OCI-LY7 (cell line): ENCODE results near the gene KISS1R. TPM values are rescaled to one million over a fixed set of nuclear protein-coding genes. Genes with fewer than 3 reads are reported as not detected.

ENCODE experiments used
- BruUV-seq: library from RNA; stranded (reverse); fragments of 400-500 nt; replicated peaks from 2 replicates; lab custom pipeline; 2021; lab: Mats Ljungman, UMichigan
- CTCF ChIA-PET: fragments of 300-600 bp; sonication (Branson Sonifier 250); formaldehyde crosslinking; loops from one replicate; lab custom pipeline; 2022; ENCODE audit warnings: antibody characterized with exemption; ENCODE audit not compliant: unreplicated experiment; lab: Charles Lee
- POLR2A ChIA-PET: fragments of 300-600 bp; sonication (Branson Sonifier 250); formaldehyde crosslinking; loops from one replicate; lab custom pipeline; 2022; ENCODE audit warnings: antibody characterized with exemption; lab: Charles Lee
- DNase-seq: peaks from one replicate; pipeline ENCODE4 v3.0.0-alpha.2; 2015; ENCODE audit warnings: low spot score
- H2AFZ ChIP-seq: fragments of 200-600 bp; sonication (generic), shearing (Covaris generic); 2 replicates; pipeline ENCODE4 v1.6.1; 2014; ENCODE audit warnings: mild to moderate bottlenecking, antibody characterized with exemption, low read length, moderate library complexity
- H3K27ac ChIP-seq: fragments of 200-600 bp; sonication (generic); 2 replicates; pipeline ENCODE4 v1.5.1; 2014; ENCODE audit warnings: mixed run types, low read depth, mild to moderate bottlenecking, moderate library complexity, low read length, inconsistent platforms; ENCODE audit not compliant: poor library complexity, severe bottlenecking
- H3K36me3 ChIP-seq: fragments of 200-600 bp; sonication (generic); 2 replicates; pipeline ENCODE4 v1.6.1; 2014; ENCODE audit warnings: mild to moderate bottlenecking, antibody characterized with exemption, low read length, moderate library complexity, mixed read lengths; ENCODE audit not compliant: insufficient read depth
- H3K4me1 ChIP-seq: fragments of 200-600 bp; sonication (generic); 2 replicates; pipeline ENCODE4 v1.5.1; 2014; ENCODE audit warnings: mild to moderate bottlenecking, low read length; ENCODE audit not compliant: insufficient read depth, poor library complexity, severe bottlenecking
- H3K4me2 ChIP-seq: fragments of 200-600 bp; sonication (generic); 2 replicates; pipeline ENCODE4 v1.6.1; 2014; ENCODE audit warnings: mild to moderate bottlenecking, low read length
- H3K4me3 ChIP-seq: fragments of 200-600 bp; sonication (generic); 2 replicates; pipeline ENCODE4 v1.5.1; 2014; ENCODE audit warnings: mild to moderate bottlenecking, low read depth, low read length; ENCODE audit not compliant: poor library complexity, severe bottlenecking
- H3K79me2 ChIP-seq: fragments of 200-600 bp; sonication (generic); 2 replicates; pipeline ENCODE4 v1.6.1; 2016; ENCODE audit warnings: low read depth, mild to moderate bottlenecking, low read length, moderate library complexity, mixed read lengths; ENCODE audit not compliant: insufficient read depth
- H3K9me2 ChIP-seq: fragments of 200-600 bp; sonication (generic); 2 replicates; pipeline ENCODE4 v1.6.1; 2016; ENCODE audit warnings: mild to moderate bottlenecking, low read length, mixed read lengths; ENCODE audit not compliant: insufficient read depth
- H3K9me3 ChIP-seq: fragments of 200-600 bp; sonication (generic); 2 replicates; pipeline ENCODE4 v1.6.1; 2014; ENCODE audit warnings: mild to moderate bottlenecking, mixed run types, low read length, mixed read lengths
- H4K20me1 ChIP-seq: fragments of 200-600 bp; sonication (generic); 2 replicates; pipeline ENCODE4 v1.6.1; 2014; ENCODE audit warnings: mild to moderate bottlenecking, antibody characterized with exemption, low read length, moderate library complexity, mixed read lengths; ENCODE audit not compliant: insufficient read depth
- CTCF ChIP-seq: fragments of 200-600 bp; sonication (generic); conservative IDR thresholded peaks from 2 replicates; pipeline ENCODE4 v1.5.1; 2014; ENCODE audit warnings: mild to moderate bottlenecking, antibody characterized with exemption, low read length, moderate library complexity, mixed read lengths
- EZH2phosphoT487 ChIP-seq: fragments of 200-600 bp; sonication (generic); IDR thresholded peaks from 2 replicates; pipeline ENCODE4 v1.6.1; 2018; ENCODE audit warnings: low read depth, borderline replicate concordance, mild to moderate bottlenecking, mixed run types, antibody characterized with exemption, low read length, moderate library complexity, mixed read lengths
- intact Hi-C: fragments of 100-400 bp; cut with micrococcal nuclease; formaldehyde crosslinking; loops from one replicate; pipeline ENCODE4 v1.10.0; 2022; ENCODE audit not compliant: unreplicated experiment
- total RNA-seq, 2 experiments: library from RNA; depleted of rRNA in 1 of 2; stranded (reverse); fragments of >200 nt in 1 of 2; shearing (Covaris generic) in 1 of 2; gene quantifications; 2 replicates each; pipeline ENCODE4 v1.2.3, GENCODE V29; 2014 to 2022

Gene KISS1R
- total RNA-seq, 2 experiments from 2014 or later: not detected

GRCh38 chr19:892894-893689 is 24.0 kb upstream of the KISS1R start, which contains the start of the genes MED16 and RNU6-9:
Gene MED16 (minus strand): TSS chr19:893187. CDS start chr19:891131, 2,056 bp downstream.
Gene RNU6-9 (plus strand): TSS chr19:893484.
- H3K4me1 ChIP-seq: peaks cover 5% of the 10 kb centered on the region
- peaks cover 5% of the 10 kb centered on the region; the same call in 1 of the 2 replicates for H3K36me3 ChIP-seq
- H3K79me2 ChIP-seq: 0 out of 2 replicates have a peak, but pooled peaks cover 5% of the 10 kb centered on the region
- H3K27ac ChIP-seq: peak within 1 kb of the TSS; percentile 43
- H2AFZ ChIP-seq: peak within 1 kb of the TSS; percentile 84; the same call in 1 of the 2 replicates
- intact Hi-C loops: loop anchor here (1.0 to 2.0 kb wide), 3 partner anchors 14 to 31 kb away; no protein-coding TSS in a partner anchor
- BruUV-seq: no TSS peak
- ChIA-PET POLR2A (interaction anchor here (1.1 to 1.5 kb wide), 3 partner anchors 10 to 14 kb away, joined by 3 read pairs; no protein-coding TSS in a partner anchor), CTCF (interaction anchor here (0.5 to 0.6 kb wide), 2 partner anchors 37 to 86 kb away, joined by 3 read pairs; no protein-coding TSS in a partner anchor)
- no peaks in the 10 kb centered on the region for H3K9me2 ChIP-seq
- peak within 1 kb of the TSS; percentile 91 for H3K4me3 ChIP-seq
- H4K20me1 ChIP-seq: no peaks in the 10 kb centered on the region
- DNase-seq: peak; percentile 97
- no peaks in the 10 kb centered on the region for H3K9me3 ChIP-seq
- H3K4me2 ChIP-seq: peak within 1 kb of the TSS; percentile 62
- TF ChIP-seq CTCF (no peak), EZH2phosphoT487 (no peak)

GRCh38 chr19:896434-896833 is 20.7 kb upstream of the KISS1R start:
- TF ChIP-seq EZH2phosphoT487 (no peak), CTCF (no peak)
- no peaks in the 10 kb centered on the region for H3K9me2 ChIP-seq
- peaks cover 13% of the 10 kb centered on the region; the same call in 1 of the 2 replicates for H3K36me3 ChIP-seq
- no peaks in the 10 kb centered on the region for H3K9me3 ChIP-seq
- BruUV-seq: no TSS peak
- H3K4me1 ChIP-seq: peaks cover 27% of the 10 kb centered on the region
- 0 out of 2 replicates have a peak, but pooled peaks cover 5% of the 10 kb centered on the region for H3K79me2 ChIP-seq
- H3K4me2 ChIP-seq: no peak overlapping the region
- H3K4me3 ChIP-seq: no peak overlapping the region
- H3K27ac ChIP-seq: no peak overlapping the region
- H2AFZ ChIP-seq: no peak overlapping the region
- no peaks in the 10 kb centered on the region for H4K20me1 ChIP-seq
- POLR2A ChIA-PET: no interaction called here
- no peak for DNase-seq
- intact Hi-C loops: no loop called here
- CTCF ChIA-PET: no interaction called here
